MG63 (cell line): ENCODE results near the gene APPBP2. TPM values are rescaled to one million over a fixed set of nuclear protein-coding genes. Genes with fewer than 3 reads are reported as not detected.

Experiments
- DNase-seq: peaks from one replicate; pipeline ENCODE4 v3.0.0-alpha.2; 2020
- H3K27me3 ChIP-seq: fragments of 250-450 bp; sonication (Bioruptor Pico); 2 replicates; pipeline ENCODE4 v1.5.1; 2020; ENCODE audit warnings: mild to moderate bottlenecking, moderate library complexity
- H3K36me3 ChIP-seq: fragments of 250-450 bp; sonication (Bioruptor Pico); 2 replicates; pipeline ENCODE4 v1.5.1; 2020; ENCODE audit warnings: mild to moderate bottlenecking, moderate library complexity
- H3K4me3 ChIP-seq: fragments of 250-450 bp; sonication (Bioruptor Pico); 2 replicates; pipeline ENCODE4 v1.5.1; 2020; ENCODE audit warnings: mild to moderate bottlenecking, moderate library complexity
- H3K9me3 ChIP-seq: fragments of 250-450 bp; sonication (Bioruptor Pico); 2 replicates; pipeline ENCODE4 v1.5.1; 2020; ENCODE audit warnings: mild to moderate bottlenecking, moderate library complexity
- total RNA-seq: library from RNA; depleted of rRNA; stranded (reverse); fragments of >200 nt; shearing (Covaris generic); gene quantifications from 2 replicates; pipeline ENCODE4 v1.2.3, GENCODE V29; 2014; ENCODE audit warnings: low replicate concordance

Gene APPBP2
- total RNA-seq, 1 experiment from 2014 or later, result 18.0 TPM

DNA sequence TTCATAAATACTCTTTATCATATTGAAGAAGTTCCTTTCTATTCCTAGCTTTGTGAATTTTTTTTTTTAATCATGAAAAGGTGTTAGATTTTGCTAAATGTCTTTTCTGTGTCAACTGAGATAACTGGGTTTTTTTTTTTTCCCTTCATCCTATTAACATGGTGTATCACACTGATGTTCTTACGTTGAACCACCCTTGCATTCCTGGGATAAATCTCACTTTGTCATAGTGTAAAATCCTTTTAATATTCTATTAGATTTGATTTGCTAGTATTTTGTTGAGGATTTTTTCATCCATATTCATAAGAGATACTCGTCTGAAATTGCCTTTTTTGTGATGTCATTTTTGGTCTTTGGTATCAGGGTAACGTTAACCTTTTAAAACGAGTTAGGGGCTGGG, 54.6 kb downstream of the APPBP2 start:
- Histone ChIP-seq H3K36me3 (peaks cover 38% of the 10 kb centered on the region), H3K27me3 (no peaks in the 10 kb centered on the region), H3K9me3 (peaks cover 5% of the 10 kb centered on the region; the same call in 1 of the 2 replicates), H3K4me3 (no peak overlapping the region)
- no peak for DNase-seq

DNA sequence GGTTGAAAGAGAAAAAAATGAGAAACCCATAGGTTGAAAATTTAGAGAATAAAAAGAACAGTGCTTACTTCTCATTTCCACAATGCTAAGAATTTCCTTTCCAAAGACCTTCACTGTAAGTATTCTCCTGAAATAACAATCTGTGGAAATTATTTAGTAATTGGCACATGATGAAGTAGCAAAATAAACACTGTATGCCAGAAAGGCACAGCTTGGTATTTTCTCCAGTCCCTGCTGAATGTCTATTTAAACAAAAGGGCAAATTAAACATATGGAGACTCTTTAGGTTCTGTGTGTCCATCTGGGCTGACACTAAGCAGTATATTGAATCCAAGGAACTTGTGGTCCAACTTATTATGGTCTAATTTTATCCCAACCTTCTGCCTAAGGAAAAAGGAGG, 57.7 kb downstream of the APPBP2 start:
- DNase-seq, result no peak
- Histone ChIP-seq H3K36me3 (peaks cover 54% of the 10 kb centered on the region), H3K9me3 (peaks cover 5% of the 10 kb centered on the region; the same call in 1 of the 2 replicates), H3K27me3 (no peaks in the 10 kb centered on the region), H3K4me3 (no peak overlapping the region)

DNA sequence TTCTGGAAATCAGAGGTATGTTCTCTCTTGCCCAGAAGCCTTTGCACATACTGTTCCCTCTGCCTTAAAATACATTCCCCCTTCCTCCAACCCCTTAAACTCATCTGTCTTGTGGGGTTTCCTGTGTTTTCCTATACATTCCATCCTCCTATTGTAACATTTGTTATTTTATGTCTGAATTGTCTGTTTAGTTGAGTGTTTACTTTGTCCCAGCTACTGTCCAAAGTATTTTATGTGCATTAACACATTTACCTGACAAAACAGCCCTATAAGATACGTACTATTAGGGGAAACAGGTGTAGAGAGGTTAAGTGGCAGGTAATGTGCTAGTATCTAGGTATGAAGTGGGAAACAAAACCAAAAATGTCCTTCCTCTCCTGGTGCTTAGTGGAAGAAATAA, 61.7 kb downstream of the APPBP2 start:
- Histone ChIP-seq H3K9me3 (no peaks in the 10 kb centered on the region), H3K36me3 (peaks cover 66% of the 10 kb centered on the region), H3K27me3 (no peaks in the 10 kb centered on the region), H3K4me3 (no peak overlapping the region)
- no peak for DNase-seq

DNA sequence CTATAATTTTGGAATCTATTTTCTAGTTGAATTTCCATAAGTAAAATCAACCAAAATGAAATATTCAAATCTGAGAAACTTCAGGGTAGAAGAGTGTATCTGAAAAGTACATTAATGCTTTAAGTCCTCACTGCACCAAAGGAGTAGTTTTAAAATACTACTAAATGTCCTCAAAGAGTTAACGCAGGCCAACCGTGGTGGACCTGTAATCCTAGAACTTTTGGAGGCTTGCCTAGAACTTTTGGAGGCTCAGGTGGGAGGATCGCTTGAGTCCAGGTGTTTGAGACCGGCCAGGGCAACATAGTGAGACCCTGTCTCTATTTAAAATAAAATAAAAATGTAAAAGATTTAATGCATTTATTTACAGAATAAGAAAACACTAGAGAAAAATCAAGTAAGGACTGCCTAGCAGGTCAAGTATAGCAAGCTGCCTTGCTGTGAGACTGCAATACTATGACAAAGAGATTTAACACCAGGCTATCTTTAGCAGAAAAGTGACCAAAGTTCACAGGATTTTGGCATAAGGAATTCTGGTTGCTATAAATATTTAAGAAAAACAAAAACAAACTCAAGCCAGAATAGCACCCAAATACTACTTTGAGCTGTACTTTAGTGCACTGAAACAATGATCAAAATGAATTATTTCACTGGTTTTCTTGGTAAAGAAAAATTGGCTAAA, 62.7 kb downstream of the APPBP2 start:
- no peak for DNase-seq
- Histone ChIP-seq H3K4me3 (no peak overlapping the region), H3K36me3 (peaks cover 75% of the 10 kb centered on the region), H3K9me3 (0 out of 2 replicates have a peak, but pooled peaks cover 2% of the 10 kb centered on the region), H3K27me3 (no peaks in the 10 kb centered on the region)

DNA sequence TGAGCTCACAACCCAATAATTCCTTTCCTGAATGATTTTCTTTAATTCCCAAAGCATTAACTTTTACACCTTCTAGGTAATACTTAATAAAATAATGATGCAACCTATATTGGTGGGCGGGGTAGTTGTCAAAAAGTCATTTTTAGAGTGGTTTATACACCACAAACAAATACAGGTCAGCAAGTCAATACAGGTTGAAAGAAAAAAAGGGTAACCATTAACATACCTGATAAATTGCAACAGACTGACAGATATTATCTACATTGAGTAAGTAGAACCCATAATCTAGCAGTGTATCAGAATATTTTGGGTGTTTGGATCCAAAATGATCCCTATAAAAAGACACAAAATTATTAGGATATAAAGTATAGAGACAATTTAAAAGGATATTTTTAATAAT, 64.5 kb downstream of the APPBP2 start:
- 0 out of 2 replicates have a peak, but pooled peaks cover 6% of the 10 kb centered on the region for H3K9me3 ChIP-seq
- H3K4me3 ChIP-seq, result no peak overlapping the region
- H3K27me3 ChIP-seq, result no peaks in the 10 kb centered on the region
- DNase-seq, result no peak
- H3K36me3 ChIP-seq, result peaks cover 83% of the 10 kb centered on the region

DNA sequence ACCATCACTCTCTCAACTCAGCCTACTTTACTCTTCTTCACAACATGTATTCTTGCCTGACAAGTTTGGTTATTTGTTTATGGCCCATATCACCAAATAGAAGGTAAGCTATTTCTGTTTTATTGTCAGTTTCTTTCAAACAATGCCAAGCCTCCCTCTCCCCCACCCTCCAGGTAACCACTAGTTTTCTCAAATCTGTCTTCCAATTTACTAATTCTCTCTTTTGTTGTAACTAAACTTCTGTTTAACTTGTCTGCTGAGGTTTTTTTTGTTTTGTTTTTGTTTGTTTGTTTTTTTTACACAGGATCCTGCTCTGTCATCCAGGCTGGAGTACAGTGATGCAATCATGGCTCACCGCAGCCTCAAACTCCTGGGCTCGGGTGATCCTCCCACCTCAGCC, 68.9 kb downstream of the APPBP2 start:
- no peak for DNase-seq
- Histone ChIP-seq H3K4me3 (no peak overlapping the region), H3K27me3 (no peaks in the 10 kb centered on the region), H3K9me3 (0 out of 2 replicates have a peak, but pooled peaks cover 6% of the 10 kb centered on the region), H3K36me3 (peaks cover 85% of the 10 kb centered on the region)

DNA sequence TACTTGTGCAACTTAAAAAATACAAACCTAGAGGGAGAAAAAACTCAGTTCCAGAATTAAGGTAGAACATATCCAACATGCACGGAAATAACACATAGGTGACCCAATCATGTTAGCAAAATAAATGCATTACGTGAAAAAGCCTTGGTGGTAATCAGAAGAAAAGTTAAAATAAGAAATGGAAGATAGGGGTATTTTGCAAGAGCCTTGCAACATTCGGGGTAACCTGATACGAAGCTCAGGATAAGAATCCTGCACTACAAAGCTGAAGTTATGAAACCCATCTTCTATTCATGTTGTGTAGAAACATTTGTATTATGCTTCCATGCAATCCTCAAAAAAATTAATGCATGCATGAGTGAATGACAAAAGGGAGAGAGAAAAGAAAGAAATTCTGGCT, 70.7 kb downstream of the APPBP2 start:
- Histone ChIP-seq H3K27me3 (no peaks in the 10 kb centered on the region), H3K4me3 (no peak overlapping the region), H3K36me3 (peaks cover 79% of the 10 kb centered on the region), H3K9me3 (0 out of 2 replicates have a peak, but pooled peaks cover 6% of the 10 kb centered on the region)
- no peak for DNase-seq

DNA sequence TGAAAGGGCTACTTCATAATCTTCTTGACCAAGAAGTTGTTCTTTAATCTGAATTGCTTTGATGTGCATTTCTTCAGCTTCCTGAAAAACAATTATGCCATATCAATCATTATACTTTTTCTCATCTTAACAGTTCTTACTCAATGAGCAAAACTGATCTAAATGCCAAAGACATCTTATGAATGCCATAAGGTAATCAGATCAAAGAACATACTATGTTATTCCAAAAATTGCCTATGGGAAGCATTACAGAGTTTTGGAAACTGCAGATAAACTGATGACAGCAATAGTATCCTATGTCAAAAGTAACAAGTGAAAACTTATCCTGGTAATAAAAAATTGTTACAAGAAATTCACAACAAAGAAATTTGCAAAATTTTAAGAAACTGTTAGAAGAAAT, 74.1 kb downstream of the APPBP2 start:
- DNase-seq, result no peak
- Histone ChIP-seq H3K27me3 (no peaks in the 10 kb centered on the region), H3K9me3 (no peaks in the 10 kb centered on the region), H3K36me3 (peaks cover 62% of the 10 kb centered on the region), H3K4me3 (no peak overlapping the region)

DNA sequence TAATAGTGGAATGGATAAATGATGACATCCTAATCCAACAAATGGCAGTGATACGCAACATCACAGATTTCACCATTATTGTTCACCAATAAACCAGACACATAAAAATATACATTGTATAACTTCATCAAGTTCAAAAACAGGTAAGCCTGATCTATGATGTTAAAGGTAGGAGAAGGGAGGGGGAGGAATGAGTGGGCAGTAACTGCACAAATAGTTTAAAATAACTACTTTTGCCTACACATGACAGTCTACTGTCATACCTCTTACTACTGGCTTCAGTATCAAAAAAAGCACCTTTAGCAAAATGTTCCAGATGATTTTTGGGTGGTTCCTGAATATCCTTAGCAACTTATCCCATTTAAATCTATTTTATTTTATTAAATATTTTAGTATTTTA, 75.0 kb downstream of the APPBP2 start:
- Histone ChIP-seq H3K4me3 (no peak overlapping the region), H3K9me3 (no peaks in the 10 kb centered on the region), H3K36me3 (peaks cover 56% of the 10 kb centered on the region), H3K27me3 (no peaks in the 10 kb centered on the region)
- no peak for DNase-seq

DNA sequence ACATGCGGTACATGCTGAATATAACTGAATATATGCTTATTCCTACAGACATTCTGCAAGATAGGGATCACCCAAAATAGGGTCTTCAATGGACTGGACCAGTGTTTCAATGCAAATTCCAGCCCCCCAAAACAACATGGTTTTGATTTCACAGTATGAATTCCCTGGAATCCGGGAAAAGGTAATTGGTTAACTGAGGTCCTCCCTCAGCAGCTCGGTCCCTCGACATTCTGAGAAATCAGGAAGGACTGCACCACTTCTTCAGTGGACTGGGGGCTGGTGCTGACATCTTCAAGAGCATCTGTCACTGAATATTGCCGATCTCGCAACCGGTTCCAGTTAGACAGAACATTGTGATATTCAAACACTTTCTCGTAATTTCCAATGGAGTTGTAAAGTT, 78.7 kb downstream of the APPBP2 start:
- no peak for DNase-seq
- Histone ChIP-seq H3K27me3 (no peaks in the 10 kb centered on the region), H3K9me3 (no peaks in the 10 kb centered on the region), H3K4me3 (no peak overlapping the region), H3K36me3 (peaks cover 33% of the 10 kb centered on the region)

DNA sequence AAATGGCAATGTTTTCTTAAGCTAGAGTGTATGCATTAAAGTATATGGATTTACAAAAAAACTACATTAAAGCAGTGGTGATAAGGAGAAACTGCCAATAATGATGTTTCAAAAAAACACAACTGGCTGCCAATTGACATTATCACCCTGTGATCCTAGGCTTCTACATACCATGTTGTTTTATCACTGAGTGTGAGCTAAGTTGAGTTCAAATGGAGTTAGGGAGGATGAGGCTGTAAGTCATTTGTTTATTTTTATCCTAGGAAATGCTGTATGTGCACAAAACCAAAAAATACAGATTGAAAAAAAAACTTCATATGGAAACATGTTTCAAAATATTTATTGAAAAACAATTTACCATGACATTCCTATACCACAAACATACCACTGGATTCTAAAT, 80.9 kb downstream of the APPBP2 start:
- H3K36me3 ChIP-seq, result peaks cover 19% of the 10 kb centered on the region
- no peak overlapping the region for H3K4me3 ChIP-seq
- no peaks in the 10 kb centered on the region for H3K9me3 ChIP-seq
- H3K27me3 ChIP-seq, result no peaks in the 10 kb centered on the region
- no peak for DNase-seq

DNA sequence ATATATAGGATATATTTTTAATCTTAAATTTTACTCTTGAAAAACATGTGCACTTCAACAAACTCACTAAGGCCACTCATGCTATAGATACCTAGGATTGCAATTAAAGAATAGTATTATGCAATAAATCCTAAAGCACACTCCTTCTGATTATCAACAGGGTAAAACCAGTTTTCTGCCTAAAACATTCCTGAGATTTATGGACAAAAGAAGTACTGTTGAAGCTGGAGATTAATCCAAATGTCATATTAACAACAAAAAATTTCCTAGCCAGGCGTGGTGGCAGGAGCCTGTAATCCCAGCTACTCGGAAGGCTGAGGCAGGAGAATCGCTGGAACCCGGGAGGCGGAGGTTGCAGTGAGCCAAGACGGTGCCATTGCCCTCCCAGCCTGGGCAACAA, 82.3 kb downstream of the APPBP2 start:
- DNase-seq, result no peak
- H3K9me3 ChIP-seq, result no peaks in the 10 kb centered on the region
- peaks cover 16% of the 10 kb centered on the region for H3K36me3 ChIP-seq
- H3K27me3 ChIP-seq, result no peaks in the 10 kb centered on the region
- H3K4me3 ChIP-seq, result no peak overlapping the region

DNA sequence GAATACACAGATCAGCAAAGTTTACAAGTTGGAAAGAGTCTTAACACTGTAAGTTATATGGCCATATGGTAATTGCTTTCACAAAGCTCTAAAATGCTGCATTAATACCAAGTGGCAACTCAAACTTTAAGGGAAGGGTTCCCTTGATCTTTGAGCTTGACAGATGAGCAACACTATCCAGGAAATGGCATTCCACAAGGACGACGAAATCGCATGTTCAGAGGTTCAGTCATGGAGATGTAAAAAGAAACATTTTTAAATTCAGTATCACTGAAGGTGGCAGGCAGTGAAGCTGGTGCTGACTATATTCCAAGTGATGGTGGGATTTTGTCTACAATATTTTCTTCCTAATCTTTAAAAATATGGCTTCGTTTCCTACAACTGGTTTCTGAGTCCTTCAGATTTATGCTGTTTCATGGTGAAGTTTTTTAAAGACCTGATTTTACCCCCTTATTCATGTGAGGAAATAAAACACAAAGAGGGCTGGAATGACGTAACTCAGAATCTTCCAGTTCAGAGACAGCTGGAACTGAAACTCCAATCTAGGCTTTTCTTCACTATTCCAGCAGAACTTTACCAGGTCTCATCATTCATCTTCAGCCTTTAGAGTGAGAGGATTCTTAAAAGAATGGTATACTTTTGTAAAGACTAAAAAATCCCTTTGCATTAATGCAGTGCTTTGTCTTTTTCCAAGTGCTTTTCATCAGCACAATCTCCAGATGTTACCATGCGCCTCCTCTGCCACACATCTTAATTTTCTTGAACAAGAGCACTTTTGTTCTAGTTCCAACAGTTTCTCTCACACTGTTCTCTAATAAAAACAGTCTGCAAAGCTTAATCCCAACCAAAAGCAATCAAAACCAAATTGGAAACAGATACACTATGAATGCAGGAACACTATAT, 83.5 kb downstream of the APPBP2 start:
- no peaks in the 10 kb centered on the region for H3K9me3 ChIP-seq
- H3K36me3 ChIP-seq, result peaks cover 11% of the 10 kb centered on the region; the same call in 1 of the 2 replicates
- no peak overlapping the region for H3K4me3 ChIP-seq
- DNase-seq, result peak; percentile 46
- H3K27me3 ChIP-seq, result no peaks in the 10 kb centered on the region

DNA sequence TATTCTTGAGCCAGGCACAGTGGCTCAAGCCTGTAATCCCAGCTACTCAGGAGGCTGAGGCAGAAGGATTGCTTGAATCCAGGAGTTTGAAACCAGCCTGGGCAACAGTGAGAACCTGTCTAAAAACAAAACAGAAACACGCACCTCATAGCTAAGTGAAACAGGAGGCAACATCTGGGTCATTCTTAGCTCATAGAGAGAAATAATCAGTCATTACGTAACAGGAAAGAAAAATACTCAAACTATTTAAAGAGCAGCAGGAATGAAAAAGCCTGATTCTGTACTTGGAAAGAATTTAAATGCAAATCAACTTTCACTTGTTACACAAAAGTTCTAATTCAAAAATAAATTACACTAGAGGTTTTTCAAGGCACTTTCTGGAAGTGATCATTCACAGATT, 86.5 kb downstream of the APPBP2 start:
- no peak for DNase-seq
- H3K9me3 ChIP-seq, result no peaks in the 10 kb centered on the region
- H3K4me3 ChIP-seq, result no peak overlapping the region
- H3K36me3 ChIP-seq, result peaks cover 3% of the 10 kb centered on the region; the same call in 1 of the 2 replicates
- no peaks in the 10 kb centered on the region for H3K27me3 ChIP-seq

DNA sequence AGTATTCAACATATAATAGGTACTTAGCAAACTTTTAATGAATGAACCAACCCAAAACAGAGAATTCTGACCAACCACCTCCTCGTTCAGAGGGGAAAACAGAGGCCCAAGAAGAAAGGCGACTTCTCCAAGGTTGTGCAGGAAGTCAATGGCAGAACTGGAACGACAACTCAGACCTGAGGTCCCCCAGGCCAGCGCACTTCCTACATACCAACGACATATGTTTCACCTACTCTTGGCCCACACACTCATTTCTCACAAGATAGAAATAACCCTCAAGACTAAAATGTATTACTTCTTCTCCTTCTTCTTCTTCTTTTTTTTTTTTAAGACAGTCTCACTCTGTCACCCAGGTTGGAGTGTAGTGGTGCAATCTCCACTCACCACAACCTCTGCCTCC, 89.4 kb downstream of the APPBP2 start:
- no peak for DNase-seq
- H3K4me3 ChIP-seq, result no peak overlapping the region
- H3K27me3 ChIP-seq, result no peaks in the 10 kb centered on the region
- no peaks in the 10 kb centered on the region for H3K36me3 ChIP-seq
- peaks cover 11% of the 10 kb centered on the region for H3K9me3 ChIP-seq

DNA sequence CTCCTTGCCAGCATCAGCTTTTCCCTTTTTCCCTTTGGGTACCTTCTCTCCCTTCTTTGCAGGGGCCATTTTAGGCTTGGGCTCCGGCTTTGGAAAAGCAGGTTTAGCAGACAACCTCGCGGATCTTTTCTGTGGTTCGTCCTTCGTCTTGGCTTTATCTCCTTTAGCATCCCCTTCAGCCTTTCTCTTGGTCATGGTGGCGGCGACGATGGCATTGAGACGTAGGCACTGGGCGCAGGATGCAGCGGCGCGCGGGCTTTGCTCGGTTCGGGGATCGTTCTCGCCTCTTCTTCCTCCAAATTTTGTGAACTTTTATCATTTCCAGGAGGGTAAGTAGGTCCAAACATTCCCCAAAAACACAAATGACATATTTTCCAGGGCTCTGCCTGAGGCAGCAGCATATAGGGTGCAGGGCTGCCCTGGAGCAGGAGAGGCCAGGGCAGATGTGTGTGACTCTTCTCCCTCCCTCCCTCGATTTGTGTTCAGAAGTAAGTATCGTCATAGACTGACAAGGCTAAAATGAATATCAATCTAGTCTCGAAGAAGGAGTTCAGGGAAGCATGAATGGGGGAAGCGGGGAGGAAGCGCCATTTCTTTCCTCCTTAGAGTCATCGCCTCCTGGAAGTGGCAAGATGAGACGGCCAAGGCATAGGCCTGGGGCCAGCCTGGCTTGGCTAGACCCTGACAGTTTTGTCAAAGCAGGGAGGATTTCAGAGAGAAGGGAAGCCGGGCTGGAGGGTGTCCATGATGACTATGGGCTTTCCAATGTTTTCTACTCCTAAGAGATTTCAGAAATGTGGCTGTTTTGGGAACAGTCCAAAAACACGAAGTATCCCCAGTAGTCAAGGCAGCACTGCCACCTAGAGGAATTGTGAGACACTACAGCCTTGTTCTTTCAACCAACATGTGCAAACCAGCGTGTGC, 90.5 kb downstream of the APPBP2 start:
- H3K4me3 ChIP-seq, result no peak overlapping the region
- peaks cover 11% of the 10 kb centered on the region for H3K9me3 ChIP-seq
- no peaks in the 10 kb centered on the region for H3K27me3 ChIP-seq
- no peaks in the 10 kb centered on the region for H3K36me3 ChIP-seq
- peak; percentile 80 for DNase-seq
